Neural cell (in vitro differentiated cells): Measurements from ENCODE around the gene FIGNL2. TPM values are rescaled to one million over a fixed set of nuclear protein-coding genes. Genes with fewer than 3 reads are reported as not detected.

Experiments
- H2AFZ ChIP-seq: fragments of 200-600, 300-800 bp; sonication (generic), shearing (Covaris generic); 2 replicates; pipeline ENCODE4 v1.6.0; 2014; ENCODE audit warnings: low read depth, mild to moderate bottlenecking, antibody characterized with exemption, low read length, moderate library complexity
- H3F3A ChIP-seq: fragments of 200-600 bp; shearing (Covaris generic); 2 replicates; pipeline ENCODE4 v1.6.1; 2016; ENCODE audit warnings: mild to moderate bottlenecking, moderate library complexity, mixed read lengths, antibody characterized with exemption, low read length; ENCODE audit not compliant: insufficient read depth, poor library complexity, severe bottlenecking
- H3K27ac ChIP-seq: fragments of 200-600, 300-800 bp; sonication (generic), shearing (Covaris generic); 2 replicates; pipeline ENCODE4 v1.5.1; 2014; ENCODE audit warnings: mild to moderate bottlenecking, low read length, moderate library complexity
- H3K27me3 ChIP-seq: fragments of 300-800, 200-600 bp; sonication (generic), shearing (Covaris generic); 2 replicates; pipeline ENCODE4 v1.6.0; 2014; ENCODE audit warnings: mild to moderate bottlenecking, low read depth, low read length, moderate library complexity; ENCODE audit not compliant: insufficient read depth
- H3K36me3 ChIP-seq: fragments of 300-800, 200-600 bp; sonication (generic), shearing (Covaris generic); 2 replicates; pipeline ENCODE4 v1.5.1; 2014; ENCODE audit warnings: mild to moderate bottlenecking, antibody characterized with exemption, low read length, moderate library complexity; ENCODE audit not compliant: insufficient read depth
- H3K4me2 ChIP-seq: fragments of 300-800, 200-600 bp; sonication (generic), shearing (Covaris generic); 2 replicates; pipeline ENCODE4 v1.6.0; 2014; ENCODE audit warnings: mild to moderate bottlenecking, low read length
- H3K4me3 ChIP-seq: fragments of 300-800, 200-600 bp; sonication (generic), shearing (Covaris generic); 2 replicates; pipeline ENCODE4 v1.5.1; 2014; ENCODE audit warnings: mild to moderate bottlenecking, low read length, moderate library complexity
- H3K79me2 ChIP-seq: fragments of 200-600 bp; shearing (Covaris generic); replicated peaks from 2 replicates; pipeline ENCODE4 v1.6.0; 2014; ENCODE audit warnings: mild to moderate bottlenecking, low read length, moderate library complexity; ENCODE audit not compliant: insufficient read depth
- H3K9ac ChIP-seq: fragments of 300-800, 200-600 bp; sonication (generic), shearing (Covaris generic); 2 replicates; pipeline ENCODE4 v1.6.1; 2016; ENCODE audit warnings: mild to moderate bottlenecking, low read length, mixed read lengths
- H3K9me2 ChIP-seq: fragments of 200-600 bp; shearing (Covaris generic); 2 replicates; pipeline ENCODE4 v1.6.1; 2016; ENCODE audit warnings: mild to moderate bottlenecking, low read length, mixed read lengths; ENCODE audit not compliant: insufficient read depth
- H3K9me3 ChIP-seq: fragments of 200-600, 300-800 bp; sonication (generic), shearing (Covaris generic); 2 replicates; pipeline ENCODE4 v1.6.1; 2016; ENCODE audit warnings: mild to moderate bottlenecking, mixed run types, low read length, moderate library complexity, mixed read lengths
- H4K20me1 ChIP-seq: fragments of 200-600 bp; shearing (Covaris generic); 2 replicates; pipeline ENCODE4 v1.6.1; 2016; ENCODE audit warnings: mild to moderate bottlenecking, mixed run types; ENCODE audit not compliant: insufficient read depth
- CTCF ChIP-seq: fragments of 450-650 bp; IDR thresholded peaks from 2 replicates; pipeline ENCODE4 v1.5.1; 2014; ENCODE audit warnings: antibody characterized with exemption, mild to moderate bottlenecking, moderate library complexity; ENCODE audit not compliant: poor library complexity, severe bottlenecking
- EP300 ChIP-seq: fragments of 450-650 bp; conservative IDR thresholded peaks from 2 replicates; pipeline ENCODE4 v1.6.1; 2014; ENCODE audit warnings: antibody characterized with exemption, mild to moderate bottlenecking, moderate library complexity; ENCODE audit not compliant: poor library complexity, severe bottlenecking
- EZH2 ChIP-seq: fragments of 200-600, 300-800 bp; shearing (Covaris generic), sonication (generic); IDR thresholded peaks from 2 replicates; pipeline ENCODE4 v1.6.1; 2014; ENCODE audit warnings: antibody characterized with exemption, low read length, borderline replicate concordance, mild to moderate bottlenecking; ENCODE audit not compliant: insufficient read depth, poor library complexity, severe bottlenecking
- MXI1 ChIP-seq: fragments of 450-650 bp; conservative IDR thresholded peaks from 2 replicates; pipeline ENCODE4 v1.6.1; 2014; ENCODE audit warnings: antibody characterized with exemption, mild to moderate bottlenecking; ENCODE audit not compliant: poor library complexity, severe bottlenecking
- POLR2AphosphoS5 ChIP-seq: IDR thresholded peaks from 2 replicates; pipeline ENCODE4 v1.6.1; 2012
- RAD21 ChIP-seq: fragments of 450-650 bp; conservative IDR thresholded peaks from 2 replicates; pipeline ENCODE4 v1.6.1; 2014; ENCODE audit warnings: antibody characterized with exemption, mild to moderate bottlenecking, moderate library complexity
- SMC3 ChIP-seq: fragments of 450-650 bp; conservative IDR thresholded peaks from 2 replicates; pipeline ENCODE4 v1.6.1; 2014; ENCODE audit warnings: antibody characterized with exemption, mild to moderate bottlenecking, moderate library complexity; ENCODE audit not compliant: poor library complexity
- TAF1 ChIP-seq: IDR thresholded peaks from 2 replicates; pipeline ENCODE4 v1.6.1; 2012; ENCODE audit warnings: low read depth
- polyA plus RNA-seq: library from polyadenylated mRNA; depleted of rRNA; stranded (reverse); fragments of >200 nt; gene quantifications from 2 replicates; pipeline ENCODE4 v1.2.3, GENCODE V29; 2014
- TF ChIP-seq, protein P1 (sequence below): IDR thresholded peaks from 2 replicates; pipeline ENCODE4 v1.6.1; 2012; ENCODE audit warnings: borderline replicate concordance

Gene FIGNL2
- polyA plus RNA-seq, 1 donor from 2014 or later = 0.21 TPM

DNA sequence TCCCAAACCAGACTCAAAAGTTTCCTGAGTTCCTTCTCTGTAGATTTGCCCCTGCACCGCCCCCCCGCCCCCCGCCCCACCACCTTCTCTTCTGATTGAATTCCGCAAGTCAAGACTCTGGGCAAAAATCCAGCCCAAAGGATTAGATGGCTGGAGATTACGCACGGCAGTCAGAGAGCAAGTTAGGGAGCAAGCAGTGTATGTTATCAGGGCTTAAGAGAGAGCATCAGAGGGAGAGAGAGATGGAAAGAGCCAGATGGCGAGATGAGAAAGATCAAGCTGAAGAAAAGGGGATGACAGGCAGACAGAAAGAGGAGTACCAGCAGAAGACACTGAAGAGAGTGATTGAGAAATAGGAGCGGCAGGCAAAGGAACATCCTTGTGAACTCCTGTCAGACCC, 25.5 kb upstream of the FIGNL2 start:
- Histone ChIP-seq H3K4me3 (no peak overlapping the region), H3K9me2 (no peaks in the 10 kb centered on the region), H3K27me3 (peaks cover 5% of the 10 kb centered on the region), H3K36me3 (no peaks in the 10 kb centered on the region), H3K4me2 (no peak overlapping the region), H4K20me1 (no peaks in the 10 kb centered on the region), H3K9me3 (no peaks in the 10 kb centered on the region), H3F3A (no peaks in the 10 kb centered on the region), H3K27ac (no peak overlapping the region), H3K79me2 (no peaks in the 10 kb centered on the region), H2AFZ (no peak overlapping the region), H3K9ac (no peak overlapping the region)
- TF ChIP-seq POLR2AphosphoS5 (no peak), RAD21 (no peak), MXI1 (no peak), SMC3 (no peak), EZH2 (no peak), CTCF (no peak), EP300 (no peak), TAF1 (no peak)
- TF ChIP-seq, protein P1, sequence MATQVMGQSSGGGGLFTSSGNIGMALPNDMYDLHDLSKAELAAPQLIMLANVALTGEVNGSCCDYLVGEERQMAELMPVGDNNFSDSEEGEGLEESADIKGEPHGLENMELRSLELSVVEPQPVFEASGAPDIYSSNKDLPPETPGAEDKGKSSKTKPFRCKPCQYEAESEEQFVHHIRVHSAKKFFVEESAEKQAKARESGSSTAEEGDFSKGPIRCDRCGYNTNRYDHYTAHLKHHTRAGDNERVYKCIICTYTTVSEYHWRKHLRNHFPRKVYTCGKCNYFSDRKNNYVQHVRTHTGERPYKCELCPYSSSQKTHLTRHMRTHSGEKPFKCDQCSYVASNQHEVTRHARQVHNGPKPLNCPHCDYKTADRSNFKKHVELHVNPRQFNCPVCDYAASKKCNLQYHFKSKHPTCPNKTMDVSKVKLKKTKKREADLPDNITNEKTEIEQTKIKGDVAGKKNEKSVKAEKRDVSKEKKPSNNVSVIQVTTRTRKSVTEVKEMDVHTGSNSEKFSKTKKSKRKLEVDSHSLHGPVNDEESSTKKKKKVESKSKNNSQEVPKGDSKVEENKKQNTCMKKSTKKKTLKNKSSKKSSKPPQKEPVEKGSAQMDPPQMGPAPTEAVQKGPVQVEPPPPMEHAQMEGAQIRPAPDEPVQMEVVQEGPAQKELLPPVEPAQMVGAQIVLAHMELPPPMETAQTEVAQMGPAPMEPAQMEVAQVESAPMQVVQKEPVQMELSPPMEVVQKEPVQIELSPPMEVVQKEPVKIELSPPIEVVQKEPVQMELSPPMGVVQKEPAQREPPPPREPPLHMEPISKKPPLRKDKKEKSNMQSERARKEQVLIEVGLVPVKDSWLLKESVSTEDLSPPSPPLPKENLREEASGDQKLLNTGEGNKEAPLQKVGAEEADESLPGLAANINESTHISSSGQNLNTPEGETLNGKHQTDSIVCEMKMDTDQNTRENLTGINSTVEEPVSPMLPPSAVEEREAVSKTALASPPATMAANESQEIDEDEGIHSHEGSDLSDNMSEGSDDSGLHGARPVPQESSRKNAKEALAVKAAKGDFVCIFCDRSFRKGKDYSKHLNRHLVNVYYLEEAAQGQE = no peak

DNA sequence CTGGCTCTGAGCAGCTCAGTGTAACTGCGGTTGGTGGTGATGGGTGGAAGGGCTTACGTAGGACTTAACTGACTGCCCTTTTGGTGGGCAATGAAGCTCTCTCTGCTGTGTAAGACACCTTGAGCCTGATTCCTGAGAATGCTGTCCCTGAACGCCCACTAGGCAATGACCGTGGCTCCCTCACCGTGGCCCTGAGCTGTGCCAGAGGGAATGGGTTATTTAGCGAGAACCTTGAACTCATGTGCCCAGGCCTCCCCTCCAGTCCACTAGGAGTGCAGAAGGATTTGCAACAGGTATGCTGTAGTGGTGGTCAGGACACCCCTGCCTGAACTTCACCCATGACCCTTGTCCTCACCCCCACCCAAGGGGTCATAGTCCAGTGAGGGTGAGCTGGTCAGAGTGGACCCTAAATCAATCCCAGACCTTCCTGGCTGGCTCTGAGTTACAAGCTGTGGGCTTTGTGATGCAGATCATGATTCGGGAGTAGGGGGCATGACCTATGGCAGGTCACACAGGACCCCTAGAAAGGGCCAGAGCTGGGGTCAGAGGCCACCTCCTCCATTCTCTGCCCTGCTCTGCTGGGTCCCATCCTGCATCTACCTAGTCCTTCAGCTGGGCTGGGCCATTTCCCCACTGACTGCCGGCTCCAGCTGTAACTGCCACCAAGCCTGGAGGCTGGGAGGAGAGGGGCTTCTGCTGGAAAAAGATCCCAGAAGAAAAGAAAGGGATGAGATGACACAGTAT, 24.9 kb upstream of the FIGNL2 start:
- Histone ChIP-seq H2AFZ (no peak overlapping the region), H3K4me3 (no peak overlapping the region), H4K20me1 (no peaks in the 10 kb centered on the region), H3K79me2 (no peaks in the 10 kb centered on the region), H3K9me2 (no peaks in the 10 kb centered on the region), H3K27me3 (peaks cover 10% of the 10 kb centered on the region), H3K9me3 (no peaks in the 10 kb centered on the region), H3K27ac (no peak overlapping the region), H3K9ac (no peak overlapping the region), H3K4me2 (no peak overlapping the region), H3K36me3 (no peaks in the 10 kb centered on the region), H3F3A (no peaks in the 10 kb centered on the region)
- TF ChIP-seq SMC3 = no peak
- TF ChIP-seq TAF1 = no peak
- no peak for TF ChIP-seq POLR2AphosphoS5
- no peak for TF ChIP-seq CTCF
